GM20431 (cell line): ENCODE results near the gene SAMD11.
"Not testable (repeated sequence)": the region's sequence is repeated elsewhere in the genome, so short reads cannot be mapped to it uniquely, and the experiment has no call there.

ENCODE experiments used
- in situ Hi-C: fragments of 300-500 bp; cut with MseI, MboI; formaldehyde crosslinking; loops from one replicate; pipeline ENCODE4 v1.15.0; 2020; ENCODE audit warnings: low sequenced_read_pairs; ENCODE audit not compliant: unreplicated experiment

The SAMD11 gene, protein sequence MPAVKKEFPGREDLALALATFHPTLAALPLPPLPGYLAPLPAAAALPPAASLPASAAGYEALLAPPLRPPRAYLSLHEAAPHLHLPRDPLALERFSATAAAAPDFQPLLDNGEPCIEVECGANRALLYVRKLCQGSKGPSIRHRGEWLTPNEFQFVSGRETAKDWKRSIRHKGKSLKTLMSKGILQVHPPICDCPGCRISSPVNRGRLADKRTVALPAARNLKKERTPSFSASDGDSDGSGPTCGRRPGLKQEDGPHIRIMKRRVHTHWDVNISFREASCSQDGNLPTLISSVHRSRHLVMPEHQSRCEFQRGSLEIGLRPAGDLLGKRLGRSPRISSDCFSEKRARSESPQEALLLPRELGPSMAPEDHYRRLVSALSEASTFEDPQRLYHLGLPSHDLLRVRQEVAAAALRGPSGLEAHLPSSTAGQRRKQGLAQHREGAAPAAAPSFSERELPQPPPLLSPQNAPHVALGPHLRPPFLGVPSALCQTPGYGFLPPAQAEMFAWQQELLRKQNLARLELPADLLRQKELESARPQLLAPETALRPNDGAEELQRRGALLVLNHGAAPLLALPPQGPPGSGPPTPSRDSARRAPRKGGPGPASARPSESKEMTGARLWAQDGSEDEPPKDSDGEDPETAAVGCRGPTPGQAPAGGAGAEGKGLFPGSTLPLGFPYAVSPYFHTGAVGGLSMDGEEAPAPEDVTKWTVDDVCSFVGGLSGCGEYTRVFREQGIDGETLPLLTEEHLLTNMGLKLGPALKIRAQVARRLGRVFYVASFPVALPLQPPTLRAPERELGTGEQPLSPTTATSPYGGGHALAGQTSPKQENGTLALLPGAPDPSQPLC

DNA sequence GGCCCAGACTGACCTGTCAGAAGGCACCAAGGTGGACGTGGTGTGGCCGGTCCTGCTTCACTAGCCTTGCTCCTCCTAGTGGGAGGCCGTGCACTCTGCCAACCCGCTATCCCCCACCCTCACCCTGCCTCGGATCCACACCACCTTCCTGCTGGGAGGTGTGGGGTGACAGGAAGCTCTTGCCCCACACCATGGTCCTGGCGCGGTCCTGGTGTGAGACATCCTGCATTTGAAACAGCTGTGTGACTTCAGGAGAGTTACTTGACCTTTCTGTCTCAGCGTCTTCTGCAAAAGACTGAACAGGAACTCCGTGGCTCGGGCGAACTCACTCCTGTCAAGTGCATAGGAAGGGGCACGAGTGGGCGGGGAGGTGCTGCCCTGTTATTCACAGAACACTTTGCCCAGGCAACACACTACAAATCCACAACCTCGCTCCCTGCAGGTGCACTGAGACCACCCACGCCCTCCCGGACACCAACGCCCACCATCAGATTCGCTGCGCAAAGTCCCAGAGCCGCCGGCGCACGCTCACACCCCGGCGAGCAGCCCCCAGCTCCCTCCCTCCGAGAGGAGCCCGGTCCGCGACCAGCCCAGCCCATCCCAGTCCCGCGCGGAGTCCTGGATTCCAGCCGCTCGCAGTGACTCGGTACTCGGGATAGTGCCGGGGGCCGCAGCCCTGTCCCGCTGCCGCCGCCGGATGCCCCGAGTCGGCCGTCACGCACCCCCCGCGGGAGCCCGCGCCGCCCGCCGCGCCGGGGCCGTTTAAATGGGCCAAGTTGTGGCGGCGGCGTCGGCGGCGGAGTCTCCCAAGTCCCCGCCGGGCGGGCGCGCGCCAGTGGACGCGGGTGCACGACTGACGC, at the start of gene SAMD11:
SAMD11 (plus strand) TSS at position 793 of the 860 bp plus-strand sequence. CDS start 509 bp downstream, outside the sequence.
- in situ Hi-C loops: no loop called here

DNA sequence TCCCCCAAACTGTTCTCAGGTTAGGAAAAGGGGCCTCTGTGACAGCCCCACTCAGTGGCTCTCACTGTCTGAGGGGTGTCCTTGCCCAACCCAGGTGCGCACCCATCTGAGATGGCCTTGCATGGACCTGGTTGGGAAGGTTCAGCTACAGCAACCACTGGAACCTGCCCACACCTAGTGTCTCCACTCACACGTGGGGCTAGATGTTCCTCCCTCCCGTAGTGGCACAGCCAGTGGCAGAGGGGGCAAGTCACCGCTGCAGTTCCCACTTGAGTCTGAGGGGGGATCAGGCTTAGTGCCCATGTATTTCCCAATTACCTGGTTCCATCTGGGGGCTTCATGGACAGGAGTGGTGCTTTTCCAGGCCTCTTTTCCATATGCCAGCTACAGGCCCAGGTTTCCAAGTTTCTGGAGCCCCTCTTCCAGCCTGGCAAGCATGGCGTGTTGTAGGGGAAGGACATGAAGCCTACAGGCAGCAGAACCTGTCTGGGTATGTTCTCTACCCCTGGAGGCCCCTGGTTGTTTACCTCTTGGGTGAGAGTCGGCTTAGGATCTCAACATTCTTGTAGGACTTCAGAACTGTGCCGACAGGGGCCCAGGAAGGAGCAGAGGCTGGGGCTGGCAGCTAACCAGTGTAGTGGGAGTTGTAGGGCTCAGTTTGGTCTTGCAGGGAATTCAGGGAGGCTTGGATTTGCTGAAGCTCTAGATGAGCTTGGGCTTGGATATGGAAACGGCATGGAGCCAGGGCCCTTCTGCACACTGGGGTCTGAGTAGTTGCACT, 47.1 kb upstream of the SAMD11 start:
- in situ Hi-C loops: not testable (repeated sequence)

DNA sequence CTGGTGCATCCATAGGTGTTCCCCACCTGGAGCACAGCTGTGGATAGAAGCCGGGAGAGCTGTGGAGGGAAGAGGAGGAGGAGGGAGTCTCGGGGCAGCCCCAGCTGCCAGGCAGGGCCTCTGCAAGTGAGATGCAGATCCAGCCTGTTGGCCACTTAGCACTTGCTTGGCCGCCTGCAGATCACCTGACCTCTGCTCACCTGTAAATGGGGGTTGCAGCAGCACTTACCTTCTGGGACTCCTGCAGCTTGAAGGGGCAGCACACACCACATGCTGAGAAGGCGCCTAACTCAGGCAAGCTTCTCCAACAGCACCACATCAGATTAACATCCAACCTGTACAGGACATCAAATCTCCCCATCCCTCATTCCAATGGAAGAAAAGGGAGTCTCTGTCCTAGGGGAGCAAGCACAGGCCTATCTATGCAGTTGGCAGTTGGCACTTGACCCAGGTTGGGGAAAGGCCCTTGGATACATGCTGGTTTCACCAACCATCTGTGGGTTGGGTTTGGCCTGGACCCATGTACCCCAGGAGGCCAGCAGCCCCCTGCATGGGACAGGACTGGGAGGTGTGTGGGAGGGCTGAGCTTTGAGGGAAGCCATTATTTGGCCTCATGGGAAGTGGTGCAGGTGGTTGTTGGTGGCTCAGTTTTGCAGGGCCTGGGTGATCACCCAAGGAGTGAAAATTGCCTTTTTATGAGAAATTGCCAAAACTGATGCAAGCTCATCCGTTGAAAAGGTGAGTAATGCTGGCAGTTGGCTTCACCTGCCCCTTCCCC, 46.3 kb upstream of the SAMD11 start:
- in situ Hi-C loops: not testable (repeated sequence)

DNA sequence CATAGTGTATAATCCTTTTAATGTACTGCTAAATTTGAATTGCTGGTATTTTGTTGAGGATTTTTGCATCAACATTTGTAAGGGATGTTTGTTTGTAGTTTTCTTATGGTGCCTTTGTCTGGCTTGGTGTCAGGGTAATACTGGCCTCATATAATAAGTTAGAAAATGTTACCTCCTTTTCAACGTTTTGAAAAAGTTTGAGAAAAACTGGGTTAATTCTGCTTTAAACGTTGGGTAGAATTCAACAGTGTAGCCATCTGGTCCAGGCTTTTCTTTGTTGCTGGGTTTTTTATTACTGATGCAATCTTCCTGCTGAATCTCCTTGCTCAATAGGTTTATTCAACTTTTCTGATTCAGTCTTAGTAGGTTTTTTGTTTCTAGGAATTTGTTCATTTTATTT, 43.2 kb upstream of the SAMD11 start:
- in situ Hi-C loops: not testable (repeated sequence)

DNA sequence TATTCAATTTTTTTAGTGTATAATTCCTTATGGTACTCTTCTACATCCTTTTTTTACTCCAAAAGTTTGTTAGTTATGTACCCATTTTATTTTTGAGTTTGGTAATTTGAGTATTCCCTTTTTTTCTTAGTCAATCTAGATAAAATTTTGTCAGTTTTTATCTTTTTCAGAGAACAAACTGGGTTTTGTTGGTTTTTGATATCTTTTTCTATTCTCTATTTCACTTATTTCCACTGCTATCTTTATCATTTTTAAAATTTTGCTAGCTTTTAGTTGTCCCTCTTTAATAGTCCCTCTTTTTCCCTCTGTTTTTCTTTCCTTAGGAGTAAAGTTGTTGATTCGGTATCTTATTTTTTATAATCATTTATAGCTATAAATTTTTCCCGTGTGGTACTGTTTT, 42.8 kb upstream of the SAMD11 start:
- in situ Hi-C loops: not testable (repeated sequence)

DNA sequence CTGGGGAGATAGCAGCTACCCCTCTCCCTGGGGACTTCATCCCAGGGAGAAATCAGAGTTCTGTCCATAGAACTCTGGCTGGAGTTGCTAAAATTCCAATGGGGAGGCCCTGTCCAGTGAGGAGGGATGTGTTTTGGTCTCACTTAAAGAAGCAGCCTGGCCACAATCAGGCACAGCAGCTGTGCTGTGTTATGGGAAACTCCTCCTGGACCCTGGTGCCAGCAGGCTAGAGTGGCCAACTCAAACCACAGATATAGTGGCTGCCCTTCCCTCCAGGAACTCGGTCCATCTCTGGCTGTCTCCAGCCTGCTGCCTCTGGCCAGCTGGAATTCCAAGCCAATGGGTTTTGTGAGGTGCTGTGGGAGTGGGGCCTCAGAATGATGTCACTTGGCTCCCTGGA, 37.4 kb upstream of the SAMD11 start:
- in situ Hi-C loops: no loop called here

DNA sequence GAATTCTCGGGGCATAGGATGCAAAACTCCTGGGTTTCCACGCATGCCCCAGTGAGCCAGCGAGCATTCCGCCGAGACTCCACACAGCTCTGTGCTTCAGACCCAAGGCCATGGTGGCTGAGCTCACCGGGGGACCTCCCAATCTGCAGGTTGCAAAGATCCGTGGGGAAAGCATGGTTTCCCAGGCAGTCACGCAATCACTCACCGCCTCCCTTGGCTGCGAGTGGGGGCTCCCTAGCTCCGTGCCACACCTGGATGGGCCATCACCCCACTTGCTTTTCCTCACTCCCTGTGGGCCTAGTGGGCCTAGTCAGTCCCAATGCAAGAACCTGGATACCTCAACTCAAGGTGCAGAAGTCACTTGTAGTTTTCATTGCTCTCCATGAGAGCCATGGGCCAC, 37.0 kb upstream of the SAMD11 start:
- in situ Hi-C loops: no loop called here

DNA sequence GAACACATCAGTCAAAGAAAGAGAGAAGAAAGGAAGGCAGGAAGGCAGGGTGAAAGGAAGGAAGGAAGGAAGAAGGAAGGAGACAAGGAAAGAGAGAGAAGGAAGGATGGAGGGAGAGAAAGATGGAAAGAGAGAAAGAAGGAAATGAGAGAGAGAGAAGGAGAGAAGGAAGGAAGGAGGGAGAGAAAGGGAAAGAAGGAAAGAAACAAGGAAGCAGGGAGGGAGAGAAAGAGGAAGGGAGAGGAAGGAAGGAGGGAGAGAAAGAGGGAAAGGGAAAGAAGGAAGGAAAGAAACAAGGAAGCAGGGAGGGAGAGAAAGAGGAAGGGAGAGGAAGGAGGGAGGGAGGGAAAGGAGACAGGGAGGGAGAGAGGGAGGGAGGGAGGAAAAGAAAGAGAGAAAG, 35.4 kb upstream of the SAMD11 start:
- in situ Hi-C loops: no loop called here

DNA sequence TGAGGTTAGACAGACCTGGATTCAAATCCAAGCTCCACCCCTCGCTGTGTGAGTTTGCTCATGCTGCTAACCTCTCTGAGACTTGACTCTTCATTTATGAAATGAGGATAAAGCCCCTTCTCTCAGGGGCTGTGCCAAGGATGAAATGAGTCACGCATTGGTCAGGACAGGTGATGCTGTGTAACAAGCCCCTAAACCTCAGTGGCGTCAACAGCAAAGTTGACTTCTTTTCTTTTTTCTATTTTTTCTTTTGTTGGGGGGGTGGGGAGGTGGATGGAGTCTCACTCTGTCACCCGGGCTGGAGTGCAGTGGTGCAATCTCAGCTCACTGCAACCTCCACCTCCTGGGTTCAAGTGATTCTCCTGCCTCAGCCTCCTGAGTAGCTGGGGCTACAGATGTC, 33.9 kb upstream of the SAMD11 start:
- in situ Hi-C loops: not testable (repeated sequence)

DNA sequence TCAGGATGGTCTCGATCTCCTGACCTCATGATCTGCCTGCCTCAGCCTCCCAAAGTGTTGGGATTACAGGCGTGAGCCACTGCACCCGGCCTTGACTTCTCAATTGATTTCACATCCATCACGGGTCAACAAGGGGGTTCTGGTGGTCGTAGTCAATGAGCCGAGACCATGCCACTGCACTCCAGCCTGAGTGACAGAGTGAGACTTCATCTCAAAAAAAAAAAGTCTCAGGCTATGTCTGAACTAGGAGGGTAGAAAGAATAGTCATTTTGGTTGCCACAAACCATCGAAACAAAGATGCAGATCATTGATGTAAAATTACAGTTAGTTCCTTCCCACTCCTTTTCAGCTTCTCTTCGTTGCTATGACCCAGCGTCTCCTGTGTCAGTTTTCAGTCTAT, 33.5 kb upstream of the SAMD11 start:
- in situ Hi-C loops: not testable (repeated sequence)

DNA sequence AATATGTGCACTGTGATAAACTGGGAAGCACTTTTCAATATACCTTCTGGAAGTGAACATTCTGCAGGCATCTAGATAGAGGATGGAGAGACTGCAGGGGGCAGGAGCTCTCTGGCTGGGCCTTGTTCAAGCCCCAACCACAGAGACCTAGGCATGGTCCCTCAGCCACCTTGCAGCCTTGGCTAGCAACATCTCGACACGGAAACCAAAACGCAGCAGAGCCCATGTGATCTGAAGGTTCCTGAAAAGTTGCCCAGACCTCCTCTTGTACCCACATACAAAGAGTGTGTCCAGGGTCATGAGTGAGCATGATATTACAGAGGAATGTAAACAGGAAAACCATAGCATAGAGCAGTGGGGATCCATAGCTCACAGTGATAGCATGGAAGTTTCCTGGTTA, 33.1 kb upstream of the SAMD11 start:
- in situ Hi-C loops: no loop called here

DNA sequence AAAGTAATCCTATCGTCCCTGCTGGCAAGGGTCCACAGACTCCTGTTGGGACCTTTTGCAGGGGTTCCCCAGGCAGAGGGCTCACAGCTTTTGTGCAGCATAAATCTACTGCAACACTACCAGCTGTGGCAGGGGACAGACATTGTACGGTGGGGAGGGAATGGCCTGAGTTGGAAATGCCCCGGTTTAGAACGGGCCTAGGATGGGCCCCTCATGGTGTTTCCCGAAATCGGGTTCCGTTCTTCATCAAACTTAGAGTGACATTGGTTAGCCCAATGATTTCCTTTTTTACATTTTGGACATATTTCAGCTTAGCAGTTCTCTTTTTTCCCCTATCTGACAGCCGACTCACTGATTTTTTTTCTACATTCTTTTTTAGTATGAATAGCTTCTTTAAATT, 26.5 kb upstream of the SAMD11 start:
- in situ Hi-C loops: no loop called here

DNA sequence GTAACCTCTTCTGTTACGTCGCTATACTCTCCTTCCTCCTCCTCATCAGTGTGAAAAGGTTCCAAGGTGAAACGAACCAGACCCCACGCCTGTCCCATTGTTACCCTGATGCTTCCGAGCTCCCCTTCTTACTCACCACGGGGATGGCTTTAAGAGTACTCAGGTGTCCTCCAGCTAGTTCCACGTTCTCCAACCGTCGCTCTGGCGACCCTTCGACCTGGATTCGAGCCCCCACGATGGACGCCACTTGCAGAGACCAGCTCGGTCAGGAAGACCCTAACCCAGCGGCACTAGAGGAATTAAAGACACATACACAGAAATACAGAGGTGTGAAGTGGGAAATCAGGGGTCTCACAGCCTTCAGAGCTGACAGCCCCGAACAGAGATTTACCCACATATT, 25.8 kb upstream of the SAMD11 start:
- in situ Hi-C loops: not testable (repeated sequence)

DNA sequence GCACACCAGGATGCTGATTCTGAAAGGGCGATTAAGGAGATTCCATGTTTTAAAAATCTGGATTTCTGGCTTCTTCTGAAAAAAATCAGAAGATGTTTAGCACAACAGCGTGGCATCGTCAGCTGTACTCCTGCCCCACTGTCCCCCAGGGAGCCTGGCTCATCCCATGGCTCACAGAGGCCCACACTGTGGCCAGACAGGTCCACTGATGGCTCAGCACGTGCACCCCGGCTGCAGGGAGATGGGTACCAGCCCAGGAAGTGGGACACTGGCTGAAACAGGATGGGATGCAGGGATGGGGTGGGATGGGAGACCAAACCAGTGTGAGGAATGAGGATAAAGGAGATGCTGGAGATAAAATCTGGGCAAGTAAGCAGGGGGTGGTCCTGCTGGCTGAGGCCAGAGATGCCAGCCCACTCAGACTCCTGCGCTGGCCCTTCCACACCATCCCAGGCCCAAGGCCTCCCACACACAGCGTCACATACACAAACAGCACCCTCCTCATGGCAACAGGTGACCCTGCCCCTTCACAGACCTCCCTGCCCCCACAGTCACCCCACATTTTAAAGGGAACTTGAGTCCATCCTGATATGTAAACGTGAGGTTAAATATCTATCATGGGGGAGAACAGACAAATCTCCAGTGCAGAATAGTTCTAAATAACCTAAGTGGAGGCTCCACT, 23.9 kb upstream of the SAMD11 start:
- in situ Hi-C loops: no loop called here

DNA sequence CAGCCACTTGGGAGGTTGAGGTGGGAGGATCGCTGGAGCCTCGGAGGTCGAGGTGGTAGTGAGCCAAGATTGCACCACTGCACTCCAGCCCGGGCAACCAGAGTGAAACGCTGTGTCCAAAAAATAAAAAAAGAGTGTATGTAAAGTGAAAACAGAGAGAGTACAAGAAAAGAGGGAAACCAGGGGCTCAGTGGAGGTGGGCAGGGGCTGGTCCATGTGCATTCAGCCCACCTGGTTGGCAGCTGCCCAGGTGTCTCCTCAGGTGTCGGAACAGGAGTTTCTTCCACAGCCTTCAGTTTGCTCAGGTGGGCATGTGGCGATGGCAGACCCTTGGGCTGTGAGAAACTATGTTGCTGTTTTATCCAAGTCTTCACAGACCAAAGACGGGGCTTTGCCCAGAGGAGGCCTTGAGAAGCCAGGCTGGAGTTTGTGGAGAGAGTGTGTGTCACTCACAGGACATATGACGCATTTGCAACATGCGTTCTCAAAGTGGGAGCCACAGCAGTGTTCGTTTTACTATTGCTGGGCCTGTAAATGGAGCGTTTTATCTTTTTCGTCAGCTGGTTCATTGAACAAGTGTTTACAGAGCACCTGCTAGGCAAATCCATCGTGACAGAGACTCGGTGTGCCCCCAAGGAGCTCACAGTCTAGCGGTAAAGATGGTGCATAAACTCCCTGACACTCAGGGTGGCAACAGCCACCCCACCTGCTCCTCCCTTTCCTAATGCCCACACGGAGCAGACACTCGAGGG, 22.4 kb upstream of the SAMD11 start:
- in situ Hi-C loops: no loop called here

DNA sequence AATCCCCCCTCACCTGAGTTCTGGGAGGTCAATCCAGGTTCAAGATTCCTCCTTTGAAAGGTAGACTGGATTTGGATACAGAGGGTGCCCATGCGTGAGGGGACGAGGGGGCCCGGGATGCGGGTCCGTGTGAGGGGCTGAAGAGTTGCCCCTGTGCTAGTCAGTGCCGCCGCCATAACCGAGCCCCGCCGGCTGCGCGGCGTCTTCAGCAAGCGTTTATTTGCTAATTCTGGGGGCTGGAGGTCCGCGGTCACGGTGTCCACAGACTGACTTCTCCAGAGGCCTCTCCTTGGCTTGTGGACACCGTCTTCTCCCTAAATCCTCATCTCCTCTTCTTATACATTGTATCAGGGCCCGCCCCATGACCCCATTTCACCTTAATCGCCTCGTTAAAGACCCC, 20.9 kb upstream of the SAMD11 start:
- in situ Hi-C loops: no loop called here

DNA sequence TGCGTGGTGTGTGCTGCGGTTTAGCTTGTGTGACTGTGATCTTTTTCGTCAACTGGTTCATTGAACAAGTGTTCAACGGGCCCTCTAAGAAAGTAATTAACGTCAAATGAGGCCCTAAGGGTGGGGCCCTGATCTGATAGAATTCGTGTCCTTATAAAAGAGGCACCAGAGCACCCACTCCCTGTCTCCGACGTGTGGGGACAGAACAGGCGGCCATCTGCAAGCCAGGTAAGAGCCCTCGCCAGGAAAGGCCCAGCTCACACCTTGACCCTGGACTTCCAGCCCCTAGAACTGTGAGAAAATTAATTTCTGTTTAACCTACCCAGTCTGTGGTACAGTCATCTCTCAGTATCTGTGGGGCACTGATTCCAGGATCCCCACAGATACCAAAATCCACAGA, 20.4 kb upstream of the SAMD11 start:
- in situ Hi-C loops: no loop called here
